Activated CD4-positive, alpha-beta T cell treated with anti-CD3 and anti-CD28 coated beads, Interleukin-2, amount 50 U/mL, for 24 hours (primary cell): ENCODE data around the gene OR13C5.

ENCODE experiments used
- DNase-seq, 2 donors: peaks; one replicate each; pipeline ENCODE4 v3.0.0-alpha.2; 2020; ENCODE audit warnings: low read depth in 1 of 2, low spot score in 1 of 2

OR13C5 gene

DNA sequence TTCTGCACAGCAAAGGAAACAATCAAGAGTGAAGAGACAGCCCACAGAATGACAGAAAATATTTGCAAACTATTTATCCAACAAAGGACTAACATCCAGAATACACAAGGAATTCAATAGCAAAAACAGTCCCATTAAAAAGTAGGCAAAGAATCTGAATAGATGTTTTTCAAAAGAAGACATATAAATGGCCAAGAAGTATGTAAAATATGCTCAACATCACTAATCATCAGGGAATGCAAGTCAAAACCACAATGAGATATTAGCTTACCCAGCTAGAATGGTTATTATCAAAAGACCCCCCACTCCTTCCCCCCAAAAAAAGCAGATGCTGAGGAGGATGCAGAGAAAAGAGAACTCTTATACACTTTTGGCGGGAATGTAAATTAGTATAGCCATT, 43.7 kb downstream of the OR13C5 start:
- no peak for DNase-seq

DNA sequence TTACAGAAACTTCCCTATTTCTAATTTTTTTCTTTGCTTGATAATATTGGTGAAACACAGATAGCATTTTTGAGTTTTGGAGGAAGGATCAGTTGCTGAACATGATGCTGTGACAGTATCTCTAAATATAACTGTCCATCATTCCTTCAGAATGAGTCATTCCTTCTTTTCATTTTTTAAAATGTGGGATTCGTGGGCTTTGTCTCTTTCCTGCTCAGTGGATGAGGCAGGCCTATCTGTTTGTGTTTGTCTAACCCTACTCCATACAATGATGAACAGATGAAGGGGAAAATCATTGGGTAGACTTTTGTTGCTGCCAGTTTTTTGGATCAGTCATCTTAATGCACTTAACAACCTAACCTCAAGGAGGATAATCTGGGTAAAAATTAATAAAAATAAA, 46.0 kb downstream of the OR13C5 start:
- DNase-seq: no peak
